GM12878 (cell line): ENCODE results near the gene NRP1. TPM values are rescaled to one million over a fixed set of nuclear protein-coding genes. Genes with fewer than 3 reads are reported as not detected.

ENCODE experiments used
- ATAC-seq: fragments of 200-7000 bp; cut with Tn5 transposase; 3 replicates; pipeline ENCODE4 v1.9.1; 2020; ENCODE audit warnings: mild to moderate bottlenecking, moderate library complexity
- BruUV-seq: library from RNA; stranded (reverse); fragments of 400-500 nt; replicated peaks from 2 replicates; lab custom pipeline; 2021; lab: Mats Ljungman, UMichigan
- CTCF ChIA-PET: fragments of 300-600 bp; sonication (Branson Sonifier 250); formaldehyde crosslinking; extraction: SDS; loops from one replicate; lab custom pipeline; 2021; ENCODE audit warnings: inconsistent platforms; lab: Yijun Ruan, JAX
- POLR2A ChIA-PET: fragments of 350-600 bp; formaldehyde crosslinking; extraction: SDS; loops from one replicate; lab custom pipeline; 2021; ENCODE audit warnings: inconsistent platforms; lab: Charles Lee
- RAD21 ChIA-PET: fragments of 300-600 bp; sonication (Branson Sonifier 250); formaldehyde crosslinking; loops from one replicate; lab custom pipeline; 2023; ENCODE audit warnings: antibody characterized with exemption; ENCODE audit not compliant: unreplicated experiment; lab: Charles Lee
- SMC1A ChIA-PET: fragments of 300-600 bp; sonication (Branson Sonifier 250); formaldehyde crosslinking; loops from one replicate; lab custom pipeline; 2023; ENCODE audit not compliant: unreplicated experiment, uncharacterized antibody; lab: Charles Lee
- DNase-seq: peaks from one replicate; pipeline ENCODE4 v3.0.0-alpha.2; 2011; ENCODE audit warnings: low read depth, low spot score
- FAIRE-seq: peaks from 3 replicates; lab custom pipeline; 2011; peaks lifted over from hg19 to GRCh38; lab: Jason Lieb, UNC
- H2AFZ ChIP-seq: 2 replicates; pipeline ENCODE4 v1.6.0; 2011; ENCODE audit warnings: low read depth, low read length, control low read depth; ENCODE audit not compliant: control insufficient read depth
- H3K27ac ChIP-seq: 2 replicates; pipeline ENCODE4 v1.5.1; 2011; ENCODE audit warnings: control low read depth; ENCODE audit not compliant: control insufficient read depth, insufficient read depth
- H3K27me3 ChIP-seq, 2 experiments: replicated peaks in 1 of 2; 2 replicates each; pipeline versions ENCODE4 v1.6.0 to v1.6.1; 2011; ENCODE audit warnings: low read length in 1 of 2; ENCODE audit not compliant: control insufficient read depth in 2 of 2, insufficient read depth in 2 of 2
- H3K36me3 ChIP-seq, 2 experiments: 2 replicates each; pipeline ENCODE4 v1.5.1; 2011; ENCODE audit warnings: low read length in 1 of 2; ENCODE audit not compliant: control insufficient read depth in 2 of 2, insufficient read depth in 2 of 2
- H3K4me1 ChIP-seq: 2 replicates; pipeline ENCODE4 v1.6.1; 2011; ENCODE audit warnings: mild to moderate bottlenecking, low read length, moderate library complexity, mixed read lengths; ENCODE audit not compliant: control insufficient read depth, insufficient read depth
- H3K4me2 ChIP-seq: 2 replicates; pipeline ENCODE4 v1.6.0; 2011; ENCODE audit warnings: control low read depth; ENCODE audit not compliant: control insufficient read depth, insufficient read depth
- H3K4me3 ChIP-seq: fragments of 200-600 bp; sonication (generic); 2 replicates; pipeline ENCODE4 v1.5.1; 2016
- H3K79me2 ChIP-seq: 2 replicates; pipeline ENCODE4 v1.6.0; 2011; ENCODE audit warnings: low read length; ENCODE audit not compliant: control insufficient read depth, insufficient read depth
- H3K9ac ChIP-seq: 2 replicates; pipeline ENCODE4 v1.8.0; 2011; ENCODE audit warnings: low read length, control low read depth, mixed read lengths; ENCODE audit not compliant: control insufficient read depth, insufficient read depth
- H3K9me3 ChIP-seq: replicated peaks from 3 replicates; pipeline ENCODE4 v1.5.1; 2011; ENCODE audit warnings: mild to moderate bottlenecking, low read length; ENCODE audit not compliant: control insufficient read depth, insufficient read depth
- H4K20me1 ChIP-seq: 2 replicates; pipeline ENCODE4 v1.6.0; 2011; ENCODE audit not compliant: control insufficient read depth, insufficient read depth
- EED ChIP-seq: sonication (generic); IDR thresholded peaks from 2 replicates; pipeline ENCODE4 v1.6.1; 2016; ENCODE audit warnings: antibody characterized with exemption, low read depth
- EP300 ChIP-seq, 2 experiments: fragments of 150-350 bp in 1 of 2; IDR thresholded peaks; 2 replicates each; pipeline ENCODE4 v1.6.1; 2011 to 2012; ENCODE audit warnings: low read depth in 2 of 2, low read length in 2 of 2, borderline replicate concordance in 1 of 2, improper control_type of control experiment in 1 of 2, inconsistent platforms in 1 of 2; ENCODE audit not compliant: control insufficient read depth in 1 of 2
- NR2C2 ChIP-seq: IDR thresholded peaks from 2 replicates; pipeline ENCODE4 v1.6.1; 2011; ENCODE audit warnings: borderline replicate concordance, low read depth; ENCODE audit not compliant: control insufficient read depth, insufficient read length
- POU2F2 ChIP-seq: IDR thresholded peaks from 3 replicates; pipeline ENCODE4 v1.6.1; 2011; ENCODE audit warnings: low read depth, mild to moderate bottlenecking, low read length, borderline replicate concordance
- SP1 ChIP-seq: IDR thresholded peaks from one replicate; pipeline ENCODE4 v1.6.1; 2011; ENCODE audit warnings: low read depth, low read length
- TCF7 ChIP-seq: IDR thresholded peaks from 2 replicates; pipeline ENCODE4 v1.6.1; 2014; ENCODE audit warnings: antibody characterized with exemption, borderline replicate concordance
- WGBS: methylation state at CpG from one replicate; pipeline ENCODE4 v1.1.6; 2016; ENCODE audit warnings: low lambda C conversion rate; ENCODE audit not compliant: insufficient replicate concordance, insufficient coverage; ENCODE audit errors: missing lambda C conversion rate; 5-methylcytosine and 5-hydroxymethylcytosine counted together
- in situ Hi-C: fragments of 300-500 bp; cut with MboI; formaldehyde crosslinking; loops from 9 replicates; pipeline ENCODE4 v1.14.3; 2018; ENCODE audit warnings: mixed read lengths
- intact Hi-C: fragments of 100-400 bp; cut with micrococcal nuclease; formaldehyde crosslinking; loops from one replicate; pipeline ENCODE4 v1.14.2; 2022; ENCODE audit not compliant: unreplicated experiment
- polyA plus RNA-seq, 11 experiments: library from polyadenylated mRNA; depleted of rRNA in 4 of 11; unstranded in 6 of 11; stranded (reverse) in 5 of 11; fragments of >200 nt; fragmentation: Nextera tagmentation in 4 of 11; fragmentation: Illumina TruSeq in 1 of 11; extraction: Ambion mirVana in 4 of 11; extraction: Trizol in 1 of 11; gene quantifications; 1 replicate in 1 of 11; 2 replicates in 10 of 11; pipeline versions ENCODE4 v1.2.1 to v1.2.3, GENCODE V29; 2011 to 2016; ENCODE audit warnings: inconsistent platforms in 2 of 11, missing spikeins in 2 of 11, low read depth in 1 of 11
- total RNA-seq, 4 experiments: library from RNA; depleted of rRNA in 3 of 4; stranded (reverse); fragments of >200 nt in 3 of 4; fragmentation: Illumina TruSeq in 1 of 4; extraction: Trizol in 1 of 4; gene quantifications; 2 replicates each; pipeline versions ENCODE4 v1.2.1 to v1.2.3, GENCODE V29; 2013 to 2021
- TF ChIP-seq, protein P1 (sequence below): fragments of 450-650 bp; IDR thresholded peaks from 2 replicates; pipeline ENCODE4 v1.6.1; 2017; ENCODE audit warnings: low read depth, mild to moderate bottlenecking, moderate library complexity
- TF ChIP-seq, protein P2 (sequence below): IDR thresholded peaks from 2 replicates; pipeline ENCODE4 v1.6.1; 2012; ENCODE audit warnings: low read length, inconsistent platforms
- TF ChIP-seq, protein P3 (sequence below): fragments of 450-650 bp; IDR thresholded peaks from 2 replicates; pipeline ENCODE4 v1.6.1; 2017; ENCODE audit warnings: borderline replicate concordance

NRP1 gene
- total and polyA plus RNA-seq, 10 of the 15 experiments (the other 5 are each of a cell fraction or from before 2014, with no cell fraction given): 0.11 to 12.1 (median 0.52) TPM

DNA sequence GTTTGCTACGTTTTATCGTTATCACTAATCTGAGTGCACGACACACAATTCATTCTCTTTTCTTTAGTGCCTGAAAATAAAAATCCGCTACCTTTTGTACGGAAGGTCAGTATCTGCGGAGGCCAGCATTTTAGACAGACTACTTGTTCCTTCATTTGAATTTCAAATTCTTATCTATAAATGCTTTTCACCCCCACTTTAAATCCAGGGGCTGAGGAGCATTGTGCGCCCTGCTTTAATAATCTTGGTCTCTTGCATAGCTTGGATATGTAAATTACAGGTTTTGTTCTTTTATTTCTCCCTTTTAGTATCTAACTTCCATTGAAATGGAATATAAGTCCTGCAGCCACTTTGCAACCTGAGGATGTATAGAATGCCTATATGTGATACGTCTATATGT, 44.7 kb downstream of the NRP1 start:
- ChIA-PET CTCF (interaction anchor here (0.6 kb wide), 1 partner anchor 164 kb away, joined by 3 read pairs; no protein-coding TSS in a partner anchor), SMC1A (no interaction called here), POLR2A (no interaction called here), RAD21 (no interaction called here)
- H2AFZ ChIP-seq: no peak overlapping the region
- H4K20me1 ChIP-seq: no peaks in the 10 kb centered on the region
- no TSS peak for BruUV-seq
- DNase-seq (no peak), FAIRE-seq (no peak), ATAC-seq (no peak)
- H3K4me2 ChIP-seq: no peak overlapping the region
- H3K27ac ChIP-seq: no peak overlapping the region
- WGBS: 75% methylated on average over 8 of the region's 8 CpGs
- no peak for TF ChIP-seq EED
- TF ChIP-seq, protein P1, sequence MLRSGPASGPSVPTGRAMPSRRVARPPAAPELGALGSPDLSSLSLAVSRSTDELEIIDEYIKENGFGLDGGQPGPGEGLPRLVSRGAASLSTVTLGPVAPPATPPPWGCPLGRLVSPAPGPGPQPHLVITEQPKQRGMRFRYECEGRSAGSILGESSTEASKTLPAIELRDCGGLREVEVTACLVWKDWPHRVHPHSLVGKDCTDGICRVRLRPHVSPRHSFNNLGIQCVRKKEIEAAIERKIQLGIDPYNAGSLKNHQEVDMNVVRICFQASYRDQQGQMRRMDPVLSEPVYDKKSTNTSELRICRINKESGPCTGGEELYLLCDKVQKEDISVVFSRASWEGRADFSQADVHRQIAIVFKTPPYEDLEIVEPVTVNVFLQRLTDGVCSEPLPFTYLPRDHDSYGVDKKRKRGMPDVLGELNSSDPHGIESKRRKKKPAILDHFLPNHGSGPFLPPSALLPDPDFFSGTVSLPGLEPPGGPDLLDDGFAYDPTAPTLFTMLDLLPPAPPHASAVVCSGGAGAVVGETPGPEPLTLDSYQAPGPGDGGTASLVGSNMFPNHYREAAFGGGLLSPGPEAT: no peak
- TF ChIP-seq NR2C2: no peak
- TF ChIP-seq, protein P2, sequence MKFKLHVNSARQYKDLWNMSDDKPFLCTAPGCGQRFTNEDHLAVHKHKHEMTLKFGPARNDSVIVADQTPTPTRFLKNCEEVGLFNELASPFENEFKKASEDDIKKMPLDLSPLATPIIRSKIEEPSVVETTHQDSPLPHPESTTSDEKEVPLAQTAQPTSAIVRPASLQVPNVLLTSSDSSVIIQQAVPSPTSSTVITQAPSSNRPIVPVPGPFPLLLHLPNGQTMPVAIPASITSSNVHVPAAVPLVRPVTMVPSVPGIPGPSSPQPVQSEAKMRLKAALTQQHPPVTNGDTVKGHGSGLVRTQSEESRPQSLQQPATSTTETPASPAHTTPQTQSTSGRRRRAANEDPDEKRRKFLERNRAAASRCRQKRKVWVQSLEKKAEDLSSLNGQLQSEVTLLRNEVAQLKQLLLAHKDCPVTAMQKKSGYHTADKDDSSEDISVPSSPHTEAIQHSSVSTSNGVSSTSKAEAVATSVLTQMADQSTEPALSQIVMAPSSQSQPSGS: no peak
- TF ChIP-seq POU2F2: no peak
- no peak for TF ChIP-seq EP300 (IDR thresholded peaks at IDR 0.05; ENCODE audit: borderline replicate concordance in 1 of 2, control insufficient read depth in 1 of 2, low read depth in 2 of 2, low read length in 2 of 2)
- TF ChIP-seq TCF7: no peak
- TF ChIP-seq SP1: no peak
- TF ChIP-seq, protein P3, sequence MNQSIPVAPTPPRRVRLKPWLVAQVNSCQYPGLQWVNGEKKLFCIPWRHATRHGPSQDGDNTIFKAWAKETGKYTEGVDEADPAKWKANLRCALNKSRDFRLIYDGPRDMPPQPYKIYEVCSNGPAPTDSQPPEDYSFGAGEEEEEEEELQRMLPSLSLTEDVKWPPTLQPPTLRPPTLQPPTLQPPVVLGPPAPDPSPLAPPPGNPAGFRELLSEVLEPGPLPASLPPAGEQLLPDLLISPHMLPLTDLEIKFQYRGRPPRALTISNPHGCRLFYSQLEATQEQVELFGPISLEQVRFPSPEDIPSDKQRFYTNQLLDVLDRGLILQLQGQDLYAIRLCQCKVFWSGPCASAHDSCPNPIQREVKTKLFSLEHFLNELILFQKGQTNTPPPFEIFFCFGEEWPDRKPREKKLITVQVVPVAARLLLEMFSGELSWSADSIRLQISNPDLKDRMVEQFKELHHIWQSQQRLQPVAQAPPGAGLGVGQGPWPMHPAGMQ: no peak
- no peaks in the 10 kb centered on the region for H3K9me3 ChIP-seq
- no peaks in the 10 kb centered on the region for H3K4me1 ChIP-seq
- no peaks in the 10 kb centered on the region for H3K36me3 ChIP-seq
- in situ Hi-C loops: no loop called here
- intact Hi-C loops: no loop called here
- H3K4me3 ChIP-seq: no peak overlapping the region
- no peaks in the 10 kb centered on the region for H3K79me2 ChIP-seq
- H3K9ac ChIP-seq: no peak overlapping the region
- H3K27me3 ChIP-seq: no peaks in the 10 kb centered on the region
